ENCODE measurements around the gene NTN4.
"Not testable (repeated sequence)": the region's sequence is repeated elsewhere in the genome, so short reads cannot be mapped to it uniquely, and the experiment has no call there.

The NTN4 gene

DNA sequence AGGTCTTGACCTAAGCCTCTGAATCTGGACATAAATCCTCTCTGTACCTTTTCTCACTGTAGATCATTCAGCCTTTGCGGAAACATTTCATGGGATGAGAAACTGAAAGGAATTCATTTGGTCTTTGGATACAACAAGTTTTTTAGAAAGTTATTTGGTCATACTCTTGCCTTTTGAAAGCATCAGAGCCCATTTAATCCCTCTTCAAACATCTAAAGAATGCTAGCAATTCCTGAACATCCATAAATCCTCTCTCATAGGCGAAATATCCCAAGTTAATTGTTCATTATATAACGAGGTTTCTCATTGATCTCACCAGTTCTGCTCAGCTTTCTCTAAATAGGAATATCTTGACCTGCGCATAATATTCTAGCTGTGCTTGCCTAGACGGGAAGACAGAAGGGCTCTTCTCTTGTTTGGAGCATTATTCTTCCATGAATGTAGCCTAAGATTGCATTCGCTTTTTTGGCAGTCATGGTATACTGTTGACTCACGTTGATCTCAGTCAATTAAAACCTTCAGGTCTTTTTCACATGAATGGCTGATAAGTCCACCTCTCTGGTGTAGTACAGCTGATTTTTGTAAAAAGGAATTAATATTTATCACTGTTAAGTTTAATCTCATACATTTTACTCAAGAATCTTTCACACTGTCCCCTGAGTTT lies 24.1 kb downstream of the NTN4 start:
- no peaks in the 10 kb centered on the region for H3K9me3 ChIP-seq (ENCODE audit: control insufficient read depth in 1 of 2, low read length in 2 of 2)
- no peaks in the 10 kb centered on the region for H3K27me3 ChIP-seq (ENCODE audit: low read depth, low read length)
- peaks cover 0 to 4% of the 10 kb centered on the region in 2 donors for H3K4me1 ChIP-seq (ENCODE audit: control insufficient read depth in 1 of 2, insufficient read depth in 2 of 2, low read length in 2 of 2)
- H3K27ac ChIP-seq (ENCODE audit: low read length) = no peak overlapping the region
- no peak overlapping the region for H3K4me3 ChIP-seq (ENCODE audit: low read depth in 1 of 2, low read length in 2 of 2)
- peaks cover 0 to 5% of the 10 kb centered on the region in 2 donors for H3K36me3 ChIP-seq (ENCODE audit: control insufficient read depth in 1 of 2, insufficient read depth in 2 of 2, low read length in 2 of 2)

DNA sequence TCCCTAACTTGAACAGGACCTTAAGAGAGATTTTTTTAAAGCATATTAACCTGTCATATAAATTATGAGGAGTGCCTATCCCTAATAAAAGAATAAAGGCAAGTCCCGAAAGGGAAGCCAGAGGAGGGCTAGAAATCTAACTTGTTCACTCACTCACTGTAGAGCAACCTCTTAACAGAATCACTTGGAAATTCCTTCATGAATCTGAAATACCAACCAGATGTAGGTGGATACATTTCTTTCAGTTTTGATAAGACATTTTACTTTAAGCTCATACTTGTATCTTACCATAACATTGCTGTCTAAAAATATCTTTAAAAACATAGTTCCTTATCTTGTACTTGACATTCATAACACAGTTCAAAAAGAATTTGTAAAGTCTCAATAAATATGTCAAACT lies 25.7 kb downstream of the NTN4 start:
- Histone ChIP-seq H3K9me3 (ENCODE audit: control insufficient read depth in 1 of 2, low read length in 2 of 2) (no peaks in the 10 kb centered on the region), H3K4me1 (ENCODE audit: control insufficient read depth in 1 of 2, insufficient read depth in 2 of 2, low read length in 2 of 2) (peaks cover 0 to 4% of the 10 kb centered on the region in 2 donors), H3K27ac (ENCODE audit: low read length) (no peak overlapping the region), H3K27me3 (ENCODE audit: low read depth, low read length) (no peaks in the 10 kb centered on the region), H3K4me3 (ENCODE audit: low read depth in 1 of 2, low read length in 2 of 2) (no peak overlapping the region), H3K36me3 (ENCODE audit: control insufficient read depth in 1 of 2, insufficient read depth in 2 of 2, low read length in 2 of 2) (peaks cover 0 to 5% of the 10 kb centered on the region in 2 donors)

DNA sequence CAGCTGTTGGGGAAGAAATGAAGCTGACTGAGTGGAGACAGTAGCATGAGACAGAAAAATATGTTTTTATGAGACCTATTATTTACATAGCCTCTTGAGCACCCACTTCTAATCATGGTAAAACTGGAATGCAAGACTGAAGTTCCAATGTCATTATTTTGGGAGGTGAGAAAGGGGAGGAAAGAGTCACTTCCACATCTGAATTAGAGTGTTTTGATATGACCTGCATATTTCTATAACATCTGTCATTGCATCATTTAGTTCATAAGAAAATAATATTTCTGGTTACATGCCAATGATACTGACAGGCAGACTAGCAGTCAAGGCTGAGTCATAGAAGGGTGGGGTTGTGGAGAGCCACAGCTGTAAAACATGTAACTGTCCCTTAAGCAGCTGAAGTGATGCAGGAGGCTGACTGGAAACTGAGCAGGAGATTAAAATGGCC lies 26.7 kb downstream of the NTN4 start:
- no peak overlapping the region for H3K4me3 ChIP-seq (ENCODE audit: low read depth in 1 of 2, low read length in 2 of 2)
- peaks cover 0 to 5% of the 10 kb centered on the region in 2 donors for H3K36me3 ChIP-seq (ENCODE audit: control insufficient read depth in 1 of 2, insufficient read depth in 2 of 2, low read length in 2 of 2)
- H3K4me1 ChIP-seq (ENCODE audit: control insufficient read depth in 1 of 2, insufficient read depth in 2 of 2, low read length in 2 of 2) = peaks cover 0 to 4% of the 10 kb centered on the region in 2 donors
- H3K27me3 ChIP-seq (ENCODE audit: low read depth, low read length) = no peaks in the 10 kb centered on the region
- no peaks in the 10 kb centered on the region for H3K9me3 ChIP-seq (ENCODE audit: control insufficient read depth in 1 of 2, low read length in 2 of 2)
- H3K27ac ChIP-seq (ENCODE audit: low read length) = no peak overlapping the region

DNA sequence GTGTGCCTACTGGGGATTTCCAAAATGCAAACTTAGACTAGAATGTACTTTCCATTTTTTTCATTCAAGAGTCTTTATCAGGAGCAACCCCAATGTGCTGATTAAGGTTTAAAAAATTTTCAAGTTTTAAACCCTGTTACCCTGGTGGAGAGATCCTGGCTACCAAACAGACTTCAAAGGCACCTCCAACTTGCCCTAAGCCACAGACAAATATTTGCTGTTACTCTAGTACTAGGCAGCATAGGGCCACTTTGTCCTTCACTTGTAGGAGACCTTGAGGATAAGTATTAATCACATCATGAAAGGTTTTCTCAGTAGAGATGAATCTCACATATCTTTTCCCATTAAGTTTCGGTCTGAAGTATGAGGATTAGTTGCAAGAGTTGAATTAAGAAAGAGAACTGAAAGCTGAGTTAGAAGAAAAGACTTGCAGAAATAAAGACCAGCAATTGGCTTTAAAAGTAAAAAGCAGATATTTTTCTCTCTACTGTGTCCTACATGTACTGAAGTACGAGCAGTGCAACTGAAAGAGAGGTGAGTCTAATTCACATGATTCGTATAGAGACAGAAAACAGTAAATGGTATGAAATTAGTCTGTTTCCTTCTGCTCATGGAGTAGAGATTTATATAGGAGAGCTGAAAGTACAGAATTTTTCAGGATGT lies 28.3 kb downstream of the NTN4 start:
- H3K27me3 ChIP-seq (ENCODE audit: low read depth, low read length) = no peaks in the 10 kb centered on the region
- no peak overlapping the region for H3K4me3 ChIP-seq (ENCODE audit: low read depth in 1 of 2, low read length in 2 of 2)
- H3K27ac ChIP-seq (ENCODE audit: low read length) = no peak overlapping the region
- H3K4me1 ChIP-seq (ENCODE audit: control insufficient read depth in 1 of 2, insufficient read depth in 2 of 2, low read length in 2 of 2) = peaks cover 0 to 4% of the 10 kb centered on the region in 2 donors
- peaks cover 0 to 5% of the 10 kb centered on the region in 2 donors for H3K36me3 ChIP-seq (ENCODE audit: control insufficient read depth in 1 of 2, insufficient read depth in 2 of 2, low read length in 2 of 2)
- no peaks in the 10 kb centered on the region for H3K9me3 ChIP-seq (ENCODE audit: control insufficient read depth in 1 of 2, low read length in 2 of 2)

DNA sequence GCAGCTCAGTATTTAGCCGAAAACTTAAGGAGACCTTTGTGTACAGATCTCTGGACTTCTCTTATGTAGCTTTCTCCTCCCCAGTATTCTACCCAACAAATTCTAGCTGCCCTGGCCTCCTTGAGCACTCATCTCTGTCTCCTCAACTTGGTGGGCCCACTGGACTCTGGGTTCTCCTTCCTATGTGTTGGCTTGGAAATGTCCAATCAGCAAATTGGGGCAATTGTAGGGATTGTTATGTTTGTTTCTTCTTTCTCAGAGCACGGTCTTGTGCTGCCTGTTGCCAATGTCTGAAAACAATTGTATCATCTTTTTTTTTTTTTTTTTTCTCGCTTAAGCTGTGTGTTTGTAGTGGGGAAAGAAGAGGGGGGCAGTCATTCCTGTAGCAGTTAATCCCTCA lies 30.2 kb downstream of the NTN4 start:
- Histone ChIP-seq H3K4me1 (ENCODE audit: control insufficient read depth in 1 of 2, insufficient read depth in 2 of 2, low read length in 2 of 2) (peaks cover 0 to 4% of the 10 kb centered on the region in 2 donors), H3K27ac (ENCODE audit: low read length) (no peak overlapping the region), H3K9me3 (ENCODE audit: control insufficient read depth in 1 of 2, low read length in 2 of 2) (no peaks in the 10 kb centered on the region), H3K4me3 (ENCODE audit: low read depth in 1 of 2, low read length in 2 of 2) (no peak overlapping the region), H3K36me3 (ENCODE audit: control insufficient read depth in 1 of 2, insufficient read depth in 2 of 2, low read length in 2 of 2) (no peaks in the 10 kb centered on the region), H3K27me3 (ENCODE audit: low read depth, low read length) (no peaks in the 10 kb centered on the region)

DNA sequence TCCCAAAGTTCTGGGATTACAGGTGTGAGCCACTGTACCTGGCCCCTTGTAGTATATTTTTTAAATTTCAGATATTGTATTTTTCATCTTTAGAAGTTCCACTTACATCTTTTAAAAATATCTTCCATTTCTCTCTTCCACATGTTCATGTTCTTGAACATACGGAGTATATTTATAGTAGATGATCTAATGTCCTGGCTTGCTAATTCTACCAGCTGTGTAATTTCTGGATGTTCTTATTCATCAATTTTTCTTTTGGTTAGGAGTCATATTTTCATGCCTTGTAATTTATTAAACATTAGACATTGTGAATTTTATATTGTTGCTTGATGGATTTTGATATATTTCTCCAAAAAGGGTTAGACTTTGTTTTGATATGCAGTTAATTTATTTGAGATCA lies 30.8 kb downstream of the NTN4 start:
- Histone ChIP-seq H3K36me3 (ENCODE audit: control insufficient read depth in 1 of 2, insufficient read depth in 2 of 2, low read length in 2 of 2) (no peaks in the 10 kb centered on the region), H3K4me1 (ENCODE audit: control insufficient read depth in 1 of 2, insufficient read depth in 2 of 2, low read length in 2 of 2) (peaks cover 0 to 4% of the 10 kb centered on the region in 2 donors), H3K9me3 (ENCODE audit: control insufficient read depth in 1 of 2, low read length in 2 of 2) (no peaks in the 10 kb centered on the region), H3K4me3 (ENCODE audit: low read depth in 1 of 2, low read length in 2 of 2) (no peak overlapping the region), H3K27me3 (ENCODE audit: low read depth, low read length) (no peaks in the 10 kb centered on the region), H3K27ac (ENCODE audit: low read length) (no peak overlapping the region)

DNA sequence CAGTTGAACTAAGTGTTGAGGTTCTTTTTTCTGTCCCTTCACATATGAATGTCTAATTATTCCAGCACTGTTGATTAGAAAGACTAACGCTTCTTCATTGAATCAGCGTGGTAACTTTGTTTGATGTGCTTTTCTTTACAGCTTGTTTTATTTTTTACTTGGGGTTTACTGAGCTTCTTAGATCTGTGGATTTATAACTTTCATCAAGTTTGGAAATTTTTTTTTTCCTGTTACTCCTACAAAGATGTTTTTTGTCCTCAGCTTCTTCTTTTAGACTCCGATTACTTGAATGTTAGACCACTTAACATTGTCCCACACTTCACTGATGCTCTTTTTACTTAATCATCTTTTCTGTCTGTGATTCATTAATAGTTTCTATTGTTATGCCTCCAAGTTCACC lies 31.5 kb downstream of the NTN4 start:
- Histone ChIP-seq H3K27me3 (ENCODE audit: low read depth, low read length) (no peaks in the 10 kb centered on the region), H3K36me3 (ENCODE audit: control insufficient read depth in 1 of 2, insufficient read depth in 2 of 2, low read length in 2 of 2) (no peaks in the 10 kb centered on the region), H3K9me3 (ENCODE audit: control insufficient read depth in 1 of 2, low read length in 2 of 2) (no peaks in the 10 kb centered on the region), H3K27ac (ENCODE audit: low read length) (no peak overlapping the region), H3K4me3 (ENCODE audit: low read depth in 1 of 2, low read length in 2 of 2) (no peak overlapping the region), H3K4me1 (ENCODE audit: control insufficient read depth in 1 of 2, insufficient read depth in 2 of 2, low read length in 2 of 2) (peaks cover 0 to 3% of the 10 kb centered on the region in 2 donors)

DNA sequence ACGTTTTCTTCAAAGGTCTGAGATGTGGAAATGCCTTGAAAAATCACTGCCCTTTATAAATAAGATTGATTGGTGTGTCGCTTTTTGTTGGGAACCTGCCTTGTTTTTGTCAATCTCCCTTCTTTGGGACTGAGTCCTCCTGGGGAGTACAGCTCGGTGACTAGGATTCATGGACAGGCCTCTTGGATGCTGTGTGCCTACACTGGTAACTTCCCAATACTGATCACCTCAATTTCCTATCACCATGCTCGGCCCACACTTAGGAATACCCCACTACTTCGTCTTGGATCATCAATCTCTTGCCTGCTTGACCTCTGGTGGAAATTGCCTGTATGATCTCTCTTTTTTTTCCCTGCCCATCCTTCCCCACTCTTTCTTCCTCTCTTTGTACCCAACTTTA lies 34.2 kb downstream of the NTN4 start:
- H3K9me3 ChIP-seq (ENCODE audit: control insufficient read depth in 1 of 2, low read length in 2 of 2) = no peaks in the 10 kb centered on the region
- H3K27me3 ChIP-seq (ENCODE audit: low read depth, low read length) = no peaks in the 10 kb centered on the region
- H3K36me3 ChIP-seq (ENCODE audit: control insufficient read depth in 1 of 2, insufficient read depth in 2 of 2, low read length in 2 of 2) = no peaks in the 10 kb centered on the region
- no peak overlapping the region for H3K27ac ChIP-seq (ENCODE audit: low read length)
- H3K4me3 ChIP-seq (ENCODE audit: low read depth in 1 of 2, low read length in 2 of 2) = no peak overlapping the region
- no peaks in the 10 kb centered on the region for H3K4me1 ChIP-seq (ENCODE audit: control insufficient read depth in 1 of 2, insufficient read depth in 2 of 2, low read length in 2 of 2)

DNA sequence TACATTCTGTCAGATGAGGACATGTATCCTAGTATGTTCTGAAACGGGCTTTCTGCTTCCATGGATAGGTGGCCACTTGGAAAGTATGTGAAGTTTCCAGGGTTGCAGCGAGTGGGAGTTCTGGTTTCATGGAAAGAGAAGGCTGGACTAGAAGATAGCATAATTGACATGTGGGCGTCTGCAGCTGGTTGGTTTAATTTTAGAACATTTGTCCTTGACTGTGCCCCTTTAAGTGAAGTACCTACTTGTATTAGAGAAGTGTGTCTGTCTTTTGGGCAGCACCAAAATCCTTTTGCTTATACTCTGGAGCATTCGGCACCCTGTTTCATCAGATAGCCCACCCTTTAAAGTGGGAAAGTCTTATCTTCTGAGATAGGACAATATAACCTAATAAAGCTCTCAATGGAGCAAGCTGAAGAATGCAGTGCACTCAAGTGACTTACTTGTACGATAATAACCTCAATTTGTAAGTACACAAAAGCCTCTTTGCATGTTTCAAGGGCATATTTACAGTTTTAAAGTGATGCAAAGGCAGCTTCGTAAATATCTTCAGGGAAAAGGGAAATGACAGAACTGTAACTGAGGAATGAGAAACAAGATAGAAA lies 35.2 kb downstream of the NTN4 start:
- peak overlapping the region; percentile 16 for H3K27ac ChIP-seq (ENCODE audit: low read length)
- no peaks in the 10 kb centered on the region for H3K27me3 ChIP-seq (ENCODE audit: low read depth, low read length)
- no peaks in the 10 kb centered on the region for H3K9me3 ChIP-seq (ENCODE audit: control insufficient read depth in 1 of 2, low read length in 2 of 2)
- H3K36me3 ChIP-seq (ENCODE audit: control insufficient read depth in 1 of 2, insufficient read depth in 2 of 2, low read length in 2 of 2) = no peaks in the 10 kb centered on the region
- no peaks in the 10 kb centered on the region for H3K4me1 ChIP-seq (ENCODE audit: control insufficient read depth in 1 of 2, insufficient read depth in 2 of 2, low read length in 2 of 2)
- H3K4me3 ChIP-seq (ENCODE audit: low read depth in 1 of 2, low read length in 2 of 2) = no peak overlapping the region

DNA sequence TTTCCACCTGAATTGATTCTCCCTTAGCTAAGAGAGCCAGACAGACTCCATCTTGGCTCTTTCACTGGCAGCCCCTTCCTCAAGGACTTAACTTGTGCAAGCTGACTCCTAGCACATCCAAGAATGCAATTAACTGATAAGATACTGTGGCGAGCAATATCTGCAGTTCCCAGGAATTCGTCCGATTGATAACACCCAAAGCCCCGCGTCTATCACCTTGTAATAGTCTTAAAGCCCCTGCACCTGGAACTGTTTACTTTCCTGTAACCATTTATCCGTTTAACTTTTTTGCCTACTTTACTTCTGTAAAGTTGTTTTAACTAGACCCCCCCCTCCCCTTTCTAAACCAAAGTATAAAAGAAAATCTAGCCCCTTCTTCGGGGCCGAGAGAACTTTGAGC lies 44.5 kb downstream of the NTN4 start:
- not testable (repeated sequence) for H3K36me3 ChIP-seq (ENCODE audit: control insufficient read depth in 1 of 2, insufficient read depth in 2 of 2, low read length in 2 of 2); H3K27ac ChIP-seq (ENCODE audit: low read length); H3K27me3 ChIP-seq (ENCODE audit: low read depth, low read length); H3K4me1 ChIP-seq (ENCODE audit: control insufficient read depth in 1 of 2, insufficient read depth in 2 of 2, low read length in 2 of 2); H3K9me3 ChIP-seq (ENCODE audit: control insufficient read depth in 1 of 2, low read length in 2 of 2); H3K4me3 ChIP-seq (ENCODE audit: low read depth in 1 of 2, low read length in 2 of 2)

DNA sequence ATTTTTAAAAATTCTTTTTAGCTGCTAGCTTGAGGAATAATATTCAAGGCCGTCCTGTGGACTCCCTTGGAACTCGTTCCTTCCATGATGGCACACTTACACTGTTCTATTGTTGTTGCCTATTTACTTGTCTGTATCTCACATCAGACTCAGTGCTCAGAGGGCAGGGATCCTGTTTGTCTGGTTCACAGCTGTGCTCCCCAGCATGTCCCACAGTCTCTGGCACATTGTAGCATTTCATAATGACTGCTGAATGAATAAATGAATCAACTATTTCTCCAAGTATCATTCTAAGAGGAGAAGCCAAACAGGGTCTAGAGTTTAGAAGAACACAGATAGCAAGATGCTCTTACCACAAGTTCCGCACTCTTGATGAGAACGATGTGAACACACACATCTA lies 48.0 kb downstream of the NTN4 start:
- no peak overlapping the region for H3K27ac ChIP-seq (ENCODE audit: low read length)
- H3K27me3 ChIP-seq (ENCODE audit: low read depth, low read length) = no peaks in the 10 kb centered on the region
- no peaks in the 10 kb centered on the region for H3K36me3 ChIP-seq (ENCODE audit: control insufficient read depth in 1 of 2, insufficient read depth in 2 of 2, low read length in 2 of 2)
- peaks cover 0 to 6% of the 10 kb centered on the region in 2 donors for H3K9me3 ChIP-seq (ENCODE audit: control insufficient read depth in 1 of 2, low read length in 2 of 2)
- no peaks in the 10 kb centered on the region for H3K4me1 ChIP-seq (ENCODE audit: control insufficient read depth in 1 of 2, insufficient read depth in 2 of 2, low read length in 2 of 2)
- H3K4me3 ChIP-seq (ENCODE audit: low read depth in 1 of 2, low read length in 2 of 2) = no peak overlapping the region

Measured in muscle layer of duodenum (tissue), 2 donors.